Neural progenitor cell (in vitro differentiated cells): Measurements from ENCODE around the gene POT1.

ENCODE experiments used
- EZH2phosphoT487 ChIP-seq: fragments of 200-600 bp; sonication (generic); IDR thresholded peaks from 2 replicates; pipeline ENCODE4 v1.6.1; 2017; ENCODE audit warnings: antibody characterized with exemption
- TF ChIP-seq, protein P1 (sequence below): fragments of 200-600 bp; sonication (generic); IDR thresholded peaks from 2 replicates; pipeline ENCODE4 v1.5.1; 2017; ENCODE audit warnings: antibody characterized with exemption, mild to moderate bottlenecking

DNA sequence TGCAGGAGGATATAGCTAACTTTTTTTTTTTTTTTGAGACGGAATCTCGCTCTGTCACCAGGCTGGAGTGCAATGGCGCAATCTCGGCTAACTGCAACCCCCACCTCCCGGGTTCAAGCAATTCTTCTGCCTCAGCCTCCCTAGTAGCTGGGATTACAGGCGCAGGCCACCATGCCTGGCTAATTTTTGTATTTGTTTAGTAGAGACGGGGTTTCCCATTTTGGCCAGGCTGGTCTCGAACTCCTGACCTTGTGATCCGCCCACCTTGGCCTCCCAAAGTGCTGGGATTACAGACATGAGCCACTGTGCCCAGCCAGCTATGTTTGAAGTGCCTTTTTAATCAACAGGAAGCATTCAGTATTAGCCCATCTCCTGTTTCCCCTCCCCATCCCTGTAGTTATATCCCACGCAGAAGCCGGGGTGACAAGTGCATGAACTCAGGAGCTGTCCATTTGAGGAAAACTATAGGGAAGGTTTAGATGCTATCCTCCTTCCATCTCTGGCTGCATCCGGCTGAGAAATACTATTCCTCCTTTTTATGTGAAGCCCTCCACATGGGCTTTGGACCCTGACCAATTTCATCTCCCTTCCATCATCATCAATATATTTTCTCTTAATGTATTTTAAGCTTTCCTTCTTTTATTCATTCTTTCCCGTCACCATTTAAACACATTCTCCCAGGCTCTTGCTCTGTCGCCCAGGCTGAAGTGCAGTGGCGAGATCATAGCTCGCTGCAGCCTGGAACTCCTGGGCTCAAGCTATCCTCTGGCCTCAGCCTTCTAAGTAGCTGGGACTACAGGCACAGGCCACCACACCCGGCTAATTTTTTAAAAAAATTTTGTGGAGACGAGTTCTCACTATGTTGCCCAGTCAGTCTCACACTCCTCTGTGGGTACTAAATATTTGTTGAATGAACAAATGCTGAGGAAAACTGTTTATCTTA, 1.3 kb upstream of the POT1 start:
- TF ChIP-seq, protein P1, sequence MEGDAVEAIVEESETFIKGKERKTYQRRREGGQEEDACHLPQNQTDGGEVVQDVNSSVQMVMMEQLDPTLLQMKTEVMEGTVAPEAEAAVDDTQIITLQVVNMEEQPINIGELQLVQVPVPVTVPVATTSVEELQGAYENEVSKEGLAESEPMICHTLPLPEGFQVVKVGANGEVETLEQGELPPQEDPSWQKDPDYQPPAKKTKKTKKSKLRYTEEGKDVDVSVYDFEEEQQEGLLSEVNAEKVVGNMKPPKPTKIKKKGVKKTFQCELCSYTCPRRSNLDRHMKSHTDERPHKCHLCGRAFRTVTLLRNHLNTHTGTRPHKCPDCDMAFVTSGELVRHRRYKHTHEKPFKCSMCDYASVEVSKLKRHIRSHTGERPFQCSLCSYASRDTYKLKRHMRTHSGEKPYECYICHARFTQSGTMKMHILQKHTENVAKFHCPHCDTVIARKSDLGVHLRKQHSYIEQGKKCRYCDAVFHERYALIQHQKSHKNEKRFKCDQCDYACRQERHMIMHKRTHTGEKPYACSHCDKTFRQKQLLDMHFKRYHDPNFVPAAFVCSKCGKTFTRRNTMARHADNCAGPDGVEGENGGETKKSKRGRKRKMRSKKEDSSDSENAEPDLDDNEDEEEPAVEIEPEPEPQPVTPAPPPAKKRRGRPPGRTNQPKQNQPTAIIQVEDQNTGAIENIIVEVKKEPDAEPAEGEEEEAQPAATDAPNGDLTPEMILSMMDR: no peak
- no peak for TF ChIP-seq EZH2phosphoT487
